Measurements from ENCODE around the gene HSF5. TPM values are rescaled to one million over a fixed set of nuclear protein-coding genes. Genes with fewer than 3 reads are reported as not detected.

HSF5 gene
- total and polyA plus RNA-seq, 2 of the 13 experiments (the other 11 are each of a cell fraction or from before 2014, with no cell fraction given), result not detected

DNA sequence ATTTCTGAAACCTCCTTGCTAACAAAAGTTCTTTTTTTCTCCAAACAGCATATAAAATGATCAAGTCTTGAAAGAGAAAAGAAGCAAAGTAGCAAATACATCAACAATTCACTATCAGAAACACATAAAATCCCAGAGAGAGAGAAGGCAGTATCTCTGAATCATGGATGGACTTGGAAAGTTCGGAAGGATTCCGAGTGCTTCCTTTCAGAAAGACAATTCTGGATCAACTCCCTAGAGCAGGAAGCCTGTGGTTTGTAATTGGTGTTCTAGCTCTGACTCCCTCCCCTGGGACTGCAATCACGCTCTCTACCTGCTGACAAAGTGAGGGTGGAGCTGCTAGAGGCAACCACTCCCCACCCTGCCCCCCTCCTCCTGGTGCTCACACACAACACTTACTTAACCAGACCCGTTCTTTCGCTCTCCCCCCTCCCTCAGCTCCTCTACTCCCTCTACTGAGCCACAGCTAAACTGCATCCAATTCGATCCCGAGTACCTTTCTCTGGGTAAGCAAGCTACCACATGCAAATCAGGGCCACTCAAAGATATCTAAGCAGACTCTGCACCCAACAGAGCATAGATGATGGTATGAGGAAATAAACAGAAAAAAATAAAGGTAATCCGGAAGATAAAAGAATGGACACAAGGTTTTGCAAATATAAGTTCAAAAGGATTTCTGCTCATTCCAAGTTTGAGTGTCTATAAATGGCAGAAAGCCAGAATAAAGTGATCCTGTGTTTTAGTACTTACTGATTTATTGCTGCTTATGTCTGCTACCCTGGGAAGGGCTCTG lies 70.7 kb downstream of the HSF5 start, which contains the start of gene RNF43 (continued):
- TF ChIP-seq, protein P1, sequence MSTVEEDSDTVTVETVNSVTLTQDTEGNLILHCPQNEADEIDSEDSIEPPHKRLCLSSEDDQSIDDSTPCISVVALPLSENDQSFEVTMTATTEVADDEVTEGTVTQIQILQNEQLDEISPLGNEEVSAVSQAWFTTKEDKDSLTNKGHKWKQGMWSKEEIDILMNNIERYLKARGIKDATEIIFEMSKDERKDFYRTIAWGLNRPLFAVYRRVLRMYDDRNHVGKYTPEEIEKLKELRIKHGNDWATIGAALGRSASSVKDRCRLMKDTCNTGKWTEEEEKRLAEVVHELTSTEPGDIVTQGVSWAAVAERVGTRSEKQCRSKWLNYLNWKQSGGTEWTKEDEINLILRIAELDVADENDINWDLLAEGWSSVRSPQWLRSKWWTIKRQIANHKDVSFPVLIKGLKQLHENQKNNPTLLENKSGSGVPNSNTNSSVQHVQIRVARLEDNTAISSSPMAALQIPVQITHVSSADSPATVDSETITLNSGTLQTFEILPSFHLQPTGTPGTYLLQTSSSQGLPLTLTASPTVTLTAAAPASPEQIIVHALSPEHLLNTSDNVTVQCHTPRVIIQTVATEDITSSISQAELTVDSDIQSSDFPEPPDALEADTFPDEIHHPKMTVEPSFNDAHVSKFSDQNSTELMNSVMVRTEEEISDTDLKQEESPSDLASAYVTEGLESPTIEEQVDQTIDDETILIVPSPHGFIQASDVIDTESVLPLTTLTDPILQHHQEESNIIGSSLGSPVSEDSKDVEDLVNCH (CRISPR knock-in tag; IDR thresholded peaks at IDR 0.05), result 0 out of 2 replicates have a peak, but pooled peaks have one; percentile 62
- TF ChIP-seq SAFB2 (CRISPR knock-in tag; IDR thresholded peaks at IDR 0.05; ENCODE audit: borderline replicate concordance, low read depth), result no peak; the same call in 1 of the 2 replicates
- no peak for TF ChIP-seq ZNF296 (CRISPR knock-in tag; conservative IDR thresholded peaks at IDR 0.05)
- TF ChIP-seq CAMTA2 (CRISPR knock-in tag; IDR thresholded peaks at IDR 0.05; ENCODE audit: borderline replicate concordance), result no peak
- peak; percentile 87; the same call in 1 of the 2 replicates for TF ChIP-seq SSRP1 (CRISPR knock-in tag; IDR thresholded peaks at IDR 0.05)
- TF ChIP-seq CREM (IDR thresholded peaks at IDR 0.05), result peak; percentile 68
- TF ChIP-seq CREM (CRISPR knock-in tag; IDR thresholded peaks at IDR 0.05), result no peak
- no peak for TF ChIP-seq ZNF33B (CRISPR knock-in tag; IDR thresholded peaks at IDR 0.05)
- TF ChIP-seq SALL2 (CRISPR knock-in tag; IDR thresholded peaks at IDR 0.05), result peak; percentile 99
- peak; percentile 82 for TF ChIP-seq FOXA3 (CRISPR knock-in tag; IDR thresholded peaks at IDR 0.05)
- TF ChIP-seq, protein P2, sequence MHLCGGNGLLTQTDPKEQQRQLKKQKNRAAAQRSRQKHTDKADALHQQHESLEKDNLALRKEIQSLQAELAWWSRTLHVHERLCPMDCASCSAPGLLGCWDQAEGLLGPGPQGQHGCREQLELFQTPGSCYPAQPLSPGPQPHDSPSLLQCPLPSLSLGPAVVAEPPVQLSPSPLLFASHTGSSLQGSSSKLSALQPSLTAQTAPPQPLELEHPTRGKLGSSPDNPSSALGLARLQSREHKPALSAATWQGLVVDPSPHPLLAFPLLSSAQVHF (CRISPR knock-in tag; IDR thresholded peaks at IDR 0.05), result no peak
- TF ChIP-seq, protein P3, sequence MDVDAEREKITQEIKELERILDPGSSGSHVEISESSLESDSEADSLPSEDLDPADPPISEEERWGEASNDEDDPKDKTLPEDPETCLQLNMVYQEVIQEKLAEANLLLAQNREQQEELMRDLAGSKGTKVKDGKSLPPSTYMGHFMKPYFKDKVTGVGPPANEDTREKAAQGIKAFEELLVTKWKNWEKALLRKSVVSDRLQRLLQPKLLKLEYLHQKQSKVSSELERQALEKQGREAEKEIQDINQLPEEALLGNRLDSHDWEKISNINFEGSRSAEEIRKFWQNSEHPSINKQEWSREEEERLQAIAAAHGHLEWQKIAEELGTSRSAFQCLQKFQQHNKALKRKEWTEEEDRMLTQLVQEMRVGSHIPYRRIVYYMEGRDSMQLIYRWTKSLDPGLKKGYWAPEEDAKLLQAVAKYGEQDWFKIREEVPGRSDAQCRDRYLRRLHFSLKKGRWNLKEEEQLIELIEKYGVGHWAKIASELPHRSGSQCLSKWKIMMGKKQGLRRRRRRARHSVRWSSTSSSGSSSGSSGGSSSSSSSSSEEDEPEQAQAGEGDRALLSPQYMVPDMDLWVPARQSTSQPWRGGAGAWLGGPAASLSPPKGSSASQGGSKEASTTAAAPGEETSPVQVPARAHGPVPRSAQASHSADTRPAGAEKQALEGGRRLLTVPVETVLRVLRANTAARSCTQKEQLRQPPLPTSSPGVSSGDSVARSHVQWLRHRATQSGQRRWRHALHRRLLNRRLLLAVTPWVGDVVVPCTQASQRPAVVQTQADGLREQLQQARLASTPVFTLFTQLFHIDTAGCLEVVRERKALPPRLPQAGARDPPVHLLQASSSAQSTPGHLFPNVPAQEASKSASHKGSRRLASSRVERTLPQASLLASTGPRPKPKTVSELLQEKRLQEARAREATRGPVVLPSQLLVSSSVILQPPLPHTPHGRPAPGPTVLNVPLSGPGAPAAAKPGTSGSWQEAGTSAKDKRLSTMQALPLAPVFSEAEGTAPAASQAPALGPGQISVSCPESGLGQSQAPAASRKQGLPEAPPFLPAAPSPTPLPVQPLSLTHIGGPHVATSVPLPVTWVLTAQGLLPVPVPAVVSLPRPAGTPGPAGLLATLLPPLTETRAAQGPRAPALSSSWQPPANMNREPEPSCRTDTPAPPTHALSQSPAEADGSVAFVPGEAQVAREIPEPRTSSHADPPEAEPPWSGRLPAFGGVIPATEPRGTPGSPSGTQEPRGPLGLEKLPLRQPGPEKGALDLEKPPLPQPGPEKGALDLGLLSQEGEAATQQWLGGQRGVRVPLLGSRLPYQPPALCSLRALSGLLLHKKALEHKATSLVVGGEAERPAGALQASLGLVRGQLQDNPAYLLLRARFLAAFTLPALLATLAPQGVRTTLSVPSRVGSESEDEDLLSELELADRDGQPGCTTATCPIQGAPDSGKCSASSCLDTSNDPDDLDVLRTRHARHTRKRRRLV (CRISPR knock-in tag; IDR thresholded peaks at IDR 0.05), result peak; percentile 80
- TF ChIP-seq ZNF292 (CRISPR knock-in tag; IDR thresholded peaks at IDR 0.05; ENCODE audit: borderline replicate concordance, low read depth), result peak; percentile 88; the same call in 1 of the 2 replicates
- peak; percentile 90 for TF ChIP-seq POGZ (CRISPR knock-in tag; IDR thresholded peaks at IDR 0.05)
- peak; percentile 89 for TF ChIP-seq DR1 (CRISPR knock-in tag; IDR thresholded peaks at IDR 0.05)
- 0 out of 2 replicates have a peak, but pooled peaks have one; percentile 60 for TF ChIP-seq XBP1 (CRISPR knock-in tag; IDR thresholded peaks at IDR 0.05)
- 0 out of 2 replicates have a peak, but pooled peaks have one; percentile 67 for TF ChIP-seq ZNF766 (CRISPR knock-in tag; IDR thresholded peaks at IDR 0.05; ENCODE audit: borderline replicate concordance)
- TF ChIP-seq ZNF790 (CRISPR knock-in tag; IDR thresholded peaks at IDR 0.05; ENCODE audit: borderline replicate concordance), result no peak
- TF ChIP-seq, protein P4, sequence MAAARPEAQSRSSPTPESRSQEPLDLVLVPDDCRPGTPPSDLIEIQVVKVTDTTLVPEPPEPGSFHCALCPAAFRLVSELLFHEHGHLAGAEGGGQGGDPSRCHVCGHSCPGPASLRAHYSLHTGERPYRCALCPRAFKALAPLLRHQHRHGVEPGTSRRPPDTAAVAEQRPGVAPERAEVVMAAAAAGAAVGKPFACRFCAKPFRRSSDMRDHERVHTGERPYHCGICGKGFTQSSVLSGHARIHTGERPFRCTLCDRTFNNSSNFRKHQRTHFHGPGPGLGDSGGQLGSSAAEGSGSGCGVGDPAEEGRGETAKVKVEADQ (CRISPR knock-in tag; IDR thresholded peaks at IDR 0.05; ENCODE audit: borderline replicate concordance), result no peak; the same call in 1 of the 2 replicates
- peak; percentile 96 for TF ChIP-seq TARDBP (CRISPR knock-in tag; IDR thresholded peaks at IDR 0.05)
- peak; percentile 91 for TF ChIP-seq ZNF264 (CRISPR knock-in tag; IDR thresholded peaks at IDR 0.05)

Measured in HepG2 (cell line).